ENCODE measurements around the gene IDH3G. TPM values are rescaled to one million over a fixed set of nuclear protein-coding genes. Genes with fewer than 3 reads are reported as not detected.
"Not testable (repeated sequence)": the region's sequence is repeated elsewhere in the genome, so short reads cannot be mapped to it uniquely, and the experiment has no call there.

Gene IDH3G
- total RNA-seq, 6 experiments from 2014 or later, result 19.4 to 70.1 (median 27.4) TPM

DNA sequence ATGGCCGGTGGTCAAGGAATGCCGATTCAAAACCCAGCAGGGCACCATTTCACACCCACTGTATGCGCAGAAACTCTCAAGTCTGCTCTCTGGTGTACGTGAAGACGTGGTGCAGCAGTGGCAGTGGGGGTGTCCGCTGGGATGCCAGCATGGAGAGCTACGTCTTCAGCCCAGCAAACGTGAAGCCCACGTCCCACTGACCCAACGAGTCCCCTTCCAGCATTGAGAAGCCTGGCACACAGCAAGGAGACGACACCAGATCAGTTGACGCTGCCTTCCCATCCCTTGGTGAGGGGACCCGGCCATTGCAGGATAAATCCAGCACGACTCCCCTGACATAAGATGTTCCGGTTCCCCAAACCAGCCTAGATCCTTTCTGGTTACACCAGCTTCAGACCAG is 32.3 kb downstream of the IDH3G start:
- WGBS (ENCODE audit: insufficient coverage, low coverage, low lambda C conversion rate, missing lambda C conversion rate), result 60% methylated on average over 2 of the region's 15 CpGs
- ATAC-seq (no peak), DNase-seq (peak in 1 of 3 donors; percentile 24)
- Histone ChIP-seq H3K4me3 (no peak overlapping the region), H3K4me1 (no peaks in the 10 kb centered on the region), H3K36me3 (no peaks in the 10 kb centered on the region), H3K9me3 (no peaks in the 10 kb centered on the region), H3K27me3 (no peaks in the 10 kb centered on the region), H3K27ac (no peak overlapping the region)
- intact Hi-C loops (cut with DNase I), result loop anchor here in 1 of 2 donors (5.0 kb wide), 1 partner anchor 190 kb away; no protein-coding TSS in a partner anchor
- TF ChIP-seq, protein P1, sequence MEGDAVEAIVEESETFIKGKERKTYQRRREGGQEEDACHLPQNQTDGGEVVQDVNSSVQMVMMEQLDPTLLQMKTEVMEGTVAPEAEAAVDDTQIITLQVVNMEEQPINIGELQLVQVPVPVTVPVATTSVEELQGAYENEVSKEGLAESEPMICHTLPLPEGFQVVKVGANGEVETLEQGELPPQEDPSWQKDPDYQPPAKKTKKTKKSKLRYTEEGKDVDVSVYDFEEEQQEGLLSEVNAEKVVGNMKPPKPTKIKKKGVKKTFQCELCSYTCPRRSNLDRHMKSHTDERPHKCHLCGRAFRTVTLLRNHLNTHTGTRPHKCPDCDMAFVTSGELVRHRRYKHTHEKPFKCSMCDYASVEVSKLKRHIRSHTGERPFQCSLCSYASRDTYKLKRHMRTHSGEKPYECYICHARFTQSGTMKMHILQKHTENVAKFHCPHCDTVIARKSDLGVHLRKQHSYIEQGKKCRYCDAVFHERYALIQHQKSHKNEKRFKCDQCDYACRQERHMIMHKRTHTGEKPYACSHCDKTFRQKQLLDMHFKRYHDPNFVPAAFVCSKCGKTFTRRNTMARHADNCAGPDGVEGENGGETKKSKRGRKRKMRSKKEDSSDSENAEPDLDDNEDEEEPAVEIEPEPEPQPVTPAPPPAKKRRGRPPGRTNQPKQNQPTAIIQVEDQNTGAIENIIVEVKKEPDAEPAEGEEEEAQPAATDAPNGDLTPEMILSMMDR (IDR thresholded peaks at IDR 0.05), result no peak
- TF ChIP-seq POLR2A (IDR thresholded peaks at IDR 0.05), result no peak

DNA sequence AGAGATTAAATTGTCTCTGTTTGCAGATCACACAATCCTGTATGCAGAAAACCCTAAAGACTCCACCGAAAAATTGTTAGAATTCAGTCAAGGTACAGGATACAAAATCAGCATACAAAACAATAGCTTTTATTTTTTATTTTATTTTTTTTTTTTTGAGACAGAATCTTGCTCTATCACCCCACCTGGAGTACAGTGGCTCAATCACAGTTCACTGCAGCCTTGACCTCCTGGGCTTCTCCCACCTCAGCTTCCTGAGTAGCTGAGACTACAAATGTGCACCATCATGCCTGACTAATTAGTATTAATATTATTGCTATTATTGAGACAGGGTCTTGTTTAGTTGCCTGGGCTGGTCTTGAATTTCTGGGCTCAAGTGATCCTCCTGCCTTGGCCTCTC is 39.0 kb downstream of the IDH3G start:
- Histone ChIP-seq H3K27me3 (no peaks in the 10 kb centered on the region), H3K27ac (no peak overlapping the region), H3K36me3 (no peaks in the 10 kb centered on the region), H3K4me1 (no peaks in the 10 kb centered on the region), H3K4me3 (no peak overlapping the region), H3K9me3 (peaks cover 0 to 8% (median 0%) of the 10 kb centered on the region in 4 donors)
- ATAC-seq (no peak), DNase-seq (no peak)
- intact Hi-C loops (cut with DNase I), result no loop called here
- 73% methylated on average over 1 of the region's 1 CpG for WGBS (ENCODE audit: insufficient coverage, low coverage, low lambda C conversion rate, missing lambda C conversion rate)
- TF ChIP-seq, protein P1 (IDR thresholded peaks at IDR 0.05), result no peak
- no peak for TF ChIP-seq POLR2A (IDR thresholded peaks at IDR 0.05)

DNA sequence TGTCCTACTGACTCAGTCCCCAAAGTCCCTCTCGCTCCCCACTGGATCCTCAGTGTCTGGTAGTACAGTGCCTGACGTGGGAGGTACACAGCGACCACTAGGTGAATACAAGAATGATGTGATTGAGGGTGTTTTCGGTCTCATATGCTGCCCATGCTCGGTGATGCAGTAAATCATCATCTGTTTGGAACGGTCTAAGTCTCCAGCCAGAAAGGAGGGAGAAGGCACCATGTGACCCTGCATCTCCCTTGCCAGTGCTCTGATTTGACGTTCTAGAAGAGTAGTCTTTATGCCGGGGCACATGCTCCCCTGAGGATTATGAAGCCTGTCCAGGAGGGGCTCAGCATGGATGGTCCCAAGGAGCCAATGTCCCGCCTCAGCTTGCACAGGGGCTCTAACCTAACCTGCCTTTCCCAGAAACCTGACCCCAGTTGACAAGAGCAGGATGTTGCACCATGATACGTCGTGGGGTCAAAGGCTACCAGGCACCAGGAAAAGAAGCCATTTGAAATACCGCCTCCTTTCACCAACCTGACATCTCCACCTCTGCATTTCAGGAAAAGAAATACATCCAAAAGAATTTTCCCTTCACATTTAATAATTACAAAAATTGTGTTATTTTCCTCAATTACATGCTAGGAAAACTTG is 43.9 kb downstream of the IDH3G start:
- no peaks in the 10 kb centered on the region for H3K4me1 ChIP-seq
- TF ChIP-seq POLR2A (IDR thresholded peaks at IDR 0.05), result no peak
- intact Hi-C loops (cut with DNase I), result no loop called here
- DNase-seq (no peak), ATAC-seq (no peak)
- no peaks in the 10 kb centered on the region for H3K9me3 ChIP-seq
- H3K4me3 ChIP-seq, result no peak overlapping the region
- no peaks in the 10 kb centered on the region for H3K36me3 ChIP-seq
- WGBS (ENCODE audit: insufficient coverage, low coverage, low lambda C conversion rate, missing lambda C conversion rate), result 58% methylated on average over 6 of the region's 12 CpGs
- no peak overlapping the region for H3K27ac ChIP-seq
- H3K27me3 ChIP-seq, result no peaks in the 10 kb centered on the region

DNA sequence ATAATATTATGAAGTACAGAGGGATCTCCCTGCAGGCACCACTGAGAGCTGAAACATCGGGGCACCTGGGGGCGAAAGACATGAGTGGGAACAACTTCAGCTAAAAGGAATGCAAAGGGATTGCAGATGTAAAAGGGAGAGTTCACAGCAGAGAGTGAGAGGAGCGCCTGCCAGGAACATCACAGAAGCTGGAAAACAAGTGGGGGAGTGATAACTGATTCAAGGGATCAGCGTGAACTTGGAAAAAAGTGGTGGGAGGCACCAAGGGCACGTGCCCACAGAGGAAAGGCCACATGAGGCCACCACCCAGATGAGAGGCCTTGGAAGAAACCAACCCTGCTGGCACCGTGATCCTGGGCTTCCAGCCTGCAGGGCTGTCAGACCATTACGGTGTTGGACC is 45.2 kb downstream of the IDH3G start:
- intact Hi-C loops (cut with DNase I); H3K36me3 ChIP-seq; H3K4me3 ChIP-seq; DNase-seq; H3K9me3 ChIP-seq; H3K27me3 ChIP-seq; H3K27ac ChIP-seq; H3K4me1 ChIP-seq; ATAC-seq: not testable (repeated sequence)
- WGBS (ENCODE audit: insufficient coverage, low coverage, low lambda C conversion rate, missing lambda C conversion rate), result 70% methylated on average over 5 of the region's 7 CpGs

DNA sequence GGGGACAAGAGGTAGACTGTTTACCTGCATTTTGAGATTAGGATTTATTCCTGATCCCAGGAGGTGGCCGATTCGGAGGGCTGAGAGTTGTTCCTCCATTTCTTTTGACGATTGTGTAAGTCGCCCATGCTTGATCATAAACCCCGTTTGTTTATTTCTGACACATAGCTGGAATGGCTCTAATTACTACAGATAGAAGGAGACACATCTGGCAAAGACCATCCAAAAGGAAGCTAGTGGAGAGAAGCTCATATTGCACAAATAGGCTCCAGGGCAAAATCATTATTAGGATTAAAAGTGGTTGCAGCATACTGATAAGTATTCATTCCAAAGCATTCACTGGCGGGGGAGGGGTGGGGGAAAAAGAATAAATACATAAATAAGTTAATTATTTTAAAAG is 47.2 kb downstream of the IDH3G start:
- WGBS (ENCODE audit: insufficient coverage, low coverage, low lambda C conversion rate, missing lambda C conversion rate), result 30% methylated on average over 3 of the region's 6 CpGs
- intact Hi-C loops (cut with DNase I); H3K9me3 ChIP-seq; H3K4me3 ChIP-seq; H3K27ac ChIP-seq; ATAC-seq; H3K27me3 ChIP-seq; H3K4me1 ChIP-seq; DNase-seq; H3K36me3 ChIP-seq: not testable (repeated sequence)

DNA sequence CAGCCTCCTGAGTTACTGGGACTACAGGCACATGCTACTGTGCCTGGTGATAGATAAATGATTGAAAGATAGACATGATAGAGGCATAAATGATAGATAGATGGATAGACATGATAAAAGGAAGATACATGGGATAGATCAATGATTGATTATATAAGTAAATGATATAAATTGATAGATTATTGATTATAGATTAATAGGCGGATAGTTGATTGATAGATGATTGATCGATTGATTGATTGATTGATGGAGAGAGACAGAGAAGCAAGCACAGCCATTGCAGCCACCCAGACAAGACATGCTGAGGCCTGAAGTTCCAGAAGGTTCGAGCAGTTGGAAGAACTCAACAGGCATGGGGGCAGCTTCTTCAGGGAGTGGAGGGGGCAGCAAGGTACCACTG is 47.8 kb downstream of the IDH3G start:
- no peak overlapping the region for H3K27ac ChIP-seq
- H3K36me3 ChIP-seq, result no peaks in the 10 kb centered on the region
- no peaks in the 10 kb centered on the region for H3K4me1 ChIP-seq
- no peak for DNase-seq
- no peak for TF ChIP-seq POLR2A (IDR thresholded peaks at IDR 0.05)
- TF ChIP-seq, protein P1 (IDR thresholded peaks at IDR 0.05), result no peak
- no peak overlapping the region for H3K4me3 ChIP-seq
- no peak for ATAC-seq
- no peaks in the 10 kb centered on the region for H3K27me3 ChIP-seq
- 44% methylated on average over 3 of the region's 3 CpGs for WGBS (ENCODE audit: insufficient coverage, low coverage, low lambda C conversion rate, missing lambda C conversion rate)
- intact Hi-C loops (cut with DNase I), result no loop called here
- no peaks in the 10 kb centered on the region for H3K9me3 ChIP-seq

DNA sequence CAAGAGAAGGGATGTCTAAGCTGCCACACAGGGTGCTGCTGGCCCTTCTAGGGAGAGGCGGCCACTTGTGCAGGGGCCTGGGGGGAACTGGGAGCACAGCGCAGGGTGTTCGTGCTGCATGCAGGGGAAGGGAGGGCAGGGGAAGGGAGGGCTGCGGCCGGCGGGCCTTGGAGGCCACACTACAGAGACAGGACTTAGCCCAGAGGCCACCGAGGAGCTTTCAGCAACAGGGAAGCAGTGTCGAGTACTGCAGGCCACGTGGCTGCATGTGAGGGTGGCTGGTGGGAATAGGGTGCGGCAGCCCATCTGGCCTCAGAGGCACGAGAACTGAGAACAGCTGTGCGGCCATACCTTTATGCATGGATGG is 49.1 kb downstream of the IDH3G start:
- intact Hi-C loops (cut with DNase I); DNase-seq: not testable (repeated sequence)

More for the DNA sequence above, 49.1 kb downstream of the IDH3G start:
- ATAC-seq, H3K9me3 ChIP-seq, H3K27me3 ChIP-seq, H3K4me1 ChIP-seq, H3K4me3 ChIP-seq, H3K27ac ChIP-seq, H3K36me3 ChIP-seq: not testable (repeated sequence)
- 43% methylated on average over 6 of the region's 12 CpGs for WGBS (ENCODE audit: insufficient coverage, low coverage, low lambda C conversion rate, missing lambda C conversion rate)
